D341Med (cell line): ENCODE measurements around the gene GRK4.
"Not testable (repeated sequence)": the region's sequence is repeated elsewhere in the genome, so short reads cannot be mapped to it uniquely, and the experiment has no call there.

Experiments used
- DNase-seq: peaks from one replicate; pipeline ENCODE4 v3.0.0; 2012; ENCODE audit warnings: low spot score

The GRK4 gene

GRCh38 chr4:2942037-2942531, 21.3 kb upstream of the GRK4 start:
- DNase-seq = peak; percentile 22

GRCh38 chr4:2942532-2943363, 20.6 kb upstream of the GRK4 start:
- DNase-seq = peak; percentile 43

DNA sequence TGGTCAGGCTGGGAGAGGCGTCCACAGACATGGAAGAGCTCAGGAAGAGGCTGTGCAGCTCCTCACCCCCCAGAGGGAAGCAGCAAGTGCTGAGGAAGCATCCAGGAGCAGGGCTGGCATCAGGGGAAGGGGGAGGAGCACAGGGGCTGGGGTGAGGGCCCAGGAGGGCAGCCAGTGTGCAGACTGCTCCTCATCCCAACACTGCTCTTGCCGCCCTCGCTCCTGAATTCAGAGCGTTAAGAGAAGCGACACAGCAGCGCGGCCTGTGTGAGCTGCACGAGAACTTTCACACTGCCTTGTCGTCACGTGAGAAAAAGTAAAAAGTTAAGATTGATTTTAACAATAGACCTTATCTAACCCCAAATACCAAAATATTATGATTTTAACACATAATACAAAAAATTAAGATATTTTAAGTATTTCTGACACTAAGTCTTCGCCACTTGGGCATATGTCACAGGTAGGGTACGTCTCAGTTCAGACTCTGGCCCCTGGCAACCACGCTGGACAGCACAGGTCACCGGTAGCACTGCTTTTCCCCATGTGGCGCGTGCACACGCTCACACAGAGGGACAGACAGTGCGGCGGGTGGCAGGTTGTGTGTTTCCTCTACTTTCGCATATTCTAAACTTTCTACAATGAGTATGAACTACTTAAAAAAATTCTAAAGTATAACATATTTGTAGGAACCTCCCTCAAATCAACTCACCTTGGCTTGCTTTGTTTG, 19.8 kb upstream of the GRK4 start:
- peak; percentile 22 for DNase-seq

- DNase-seq = peak; percentile 17
Measured at GRCh38 chr4:2944091-2944482, 19.3 kb upstream of the GRK4 start.

DNA sequence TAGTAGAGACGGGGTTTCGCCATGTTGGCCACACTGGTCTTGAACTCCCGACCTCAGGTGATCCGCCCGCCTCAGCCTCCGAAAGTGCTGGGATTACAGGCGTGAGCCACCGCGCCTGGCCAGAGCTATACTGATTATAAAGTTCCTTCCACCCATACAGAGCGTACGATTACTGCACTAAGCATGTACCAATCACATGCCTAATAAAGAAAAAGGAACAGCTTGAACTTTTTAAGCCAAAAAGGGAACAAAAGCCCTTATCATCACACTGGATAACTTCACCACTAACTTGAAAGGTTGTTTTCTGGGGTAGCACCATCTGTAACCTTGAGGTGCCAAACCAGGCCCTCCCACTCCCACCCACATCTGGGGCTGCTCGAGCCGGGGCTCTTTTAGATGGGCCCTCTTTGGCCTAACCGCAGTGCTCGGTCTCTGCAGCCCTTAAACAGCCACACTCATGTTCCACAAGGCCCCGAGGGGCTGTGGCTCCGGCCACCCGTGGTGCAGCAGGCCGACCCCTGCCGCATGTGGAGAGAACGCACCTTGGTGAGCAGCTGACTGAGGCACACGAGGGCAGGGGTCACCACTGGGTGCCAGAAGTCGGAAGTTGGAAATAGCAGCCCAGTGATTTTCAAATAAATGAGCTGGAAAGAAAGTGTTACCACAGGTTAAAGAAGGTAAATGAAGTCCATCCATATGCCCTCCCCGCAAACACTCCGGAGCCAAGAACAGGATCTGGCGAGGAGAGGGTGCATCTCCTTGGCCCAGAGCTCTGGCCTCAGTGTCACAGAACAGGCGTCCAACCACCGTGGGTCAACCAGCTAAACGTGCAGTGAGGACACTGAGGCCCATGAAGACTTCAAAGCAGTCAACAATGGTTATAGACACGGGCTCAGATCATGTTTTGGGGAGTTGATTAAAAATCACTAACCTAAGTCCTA, 18.5 kb upstream of the GRK4 start:
- DNase-seq = no peak

GRCh38 chr4:2945619-2946604, 17.5 kb upstream of the GRK4 start:
- not testable (repeated sequence) for DNase-seq

DNA sequence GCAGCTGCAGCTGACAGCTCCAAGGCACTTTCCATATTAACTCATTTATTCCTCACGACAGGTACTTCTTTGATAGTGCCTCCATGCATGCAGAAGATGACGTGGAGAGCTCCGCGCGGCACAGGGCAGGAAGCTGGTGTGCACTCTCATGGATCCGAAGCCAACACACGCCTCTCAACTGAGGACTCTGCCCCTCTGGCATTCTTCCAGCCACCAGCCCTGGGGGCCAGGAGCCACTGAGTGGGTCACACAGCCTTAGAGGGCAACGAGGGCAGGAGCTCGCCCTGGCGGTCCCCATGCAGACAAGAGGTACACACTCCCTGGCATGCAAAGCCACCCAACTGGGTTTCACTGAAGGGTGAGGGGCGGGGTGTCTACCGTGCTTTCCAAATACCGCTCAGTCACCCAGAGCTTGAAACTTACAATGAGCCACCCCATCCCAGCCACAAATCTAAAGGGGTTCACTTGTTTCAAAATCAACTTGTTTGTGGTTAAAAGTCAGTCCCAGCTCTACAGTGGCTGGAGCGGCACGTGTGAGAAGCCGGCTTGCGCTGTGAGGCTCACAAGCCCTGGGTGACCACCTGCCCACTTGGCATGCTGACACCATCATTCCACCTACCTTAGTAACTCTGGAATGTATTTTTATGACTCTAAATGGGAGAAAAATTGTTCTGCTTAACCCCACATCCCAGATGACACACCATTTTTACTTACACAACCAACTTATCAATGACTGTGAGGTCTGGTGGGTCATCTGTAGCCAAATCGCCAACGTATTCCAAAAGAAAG, 16.4 kb upstream of the GRK4 start:
- no peak for DNase-seq

- DNase-seq = no peak
Measured at GRCh38 chr4:2947926-2948325, 15.4 kb upstream of the GRK4 start.

- peak; percentile 74 for DNase-seq
Measured at GRCh38 chr4:2948895-2949781, 14.2 kb upstream of the GRK4 start.

DNA sequence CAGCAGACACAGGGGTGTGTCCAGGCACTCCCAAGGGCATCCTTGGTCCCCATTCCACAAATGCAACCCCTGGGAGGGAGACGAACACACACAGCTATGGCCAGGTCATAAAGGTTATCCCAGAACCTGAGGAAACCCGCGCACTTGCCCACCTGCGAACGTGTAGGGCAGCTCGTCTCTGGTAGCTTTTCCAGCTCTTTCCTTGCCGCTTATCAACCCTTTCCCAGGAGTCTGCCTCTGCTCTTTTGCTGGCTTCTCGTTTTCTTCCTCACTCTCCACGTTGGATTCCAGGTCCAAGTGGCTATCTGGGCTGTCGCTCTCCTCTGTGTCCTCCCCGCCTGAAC, 13.6 kb upstream of the GRK4 start:
- no peak for DNase-seq

- no peak for DNase-seq
Measured at GRCh38 chr4:2950221-2950989, 13.0 kb upstream of the GRK4 start.

DNA sequence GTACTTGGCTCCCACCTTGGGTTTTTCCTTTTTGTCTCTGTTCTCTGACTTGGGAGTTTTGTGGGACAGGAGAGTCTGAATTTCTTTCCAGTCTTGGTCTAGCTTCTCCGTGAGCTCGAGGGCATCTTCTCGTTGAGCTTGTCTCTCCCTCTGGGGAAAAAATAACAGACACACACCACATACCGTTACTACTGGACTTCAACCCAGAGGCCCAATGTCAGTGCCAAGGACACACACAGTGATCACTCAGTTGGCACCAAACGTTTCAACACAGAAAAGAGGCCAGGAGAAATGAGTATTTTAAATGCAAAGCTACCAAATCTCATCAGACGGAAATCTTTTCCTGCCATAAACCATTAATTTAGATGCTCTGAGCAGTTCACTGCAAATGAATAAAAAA, 9.9 kb upstream of the GRK4 start:
- no peak for DNase-seq

GRCh38 chr4:2954358-2955185, 8.8 kb upstream of the GRK4 start:
- DNase-seq = no peak

DNA sequence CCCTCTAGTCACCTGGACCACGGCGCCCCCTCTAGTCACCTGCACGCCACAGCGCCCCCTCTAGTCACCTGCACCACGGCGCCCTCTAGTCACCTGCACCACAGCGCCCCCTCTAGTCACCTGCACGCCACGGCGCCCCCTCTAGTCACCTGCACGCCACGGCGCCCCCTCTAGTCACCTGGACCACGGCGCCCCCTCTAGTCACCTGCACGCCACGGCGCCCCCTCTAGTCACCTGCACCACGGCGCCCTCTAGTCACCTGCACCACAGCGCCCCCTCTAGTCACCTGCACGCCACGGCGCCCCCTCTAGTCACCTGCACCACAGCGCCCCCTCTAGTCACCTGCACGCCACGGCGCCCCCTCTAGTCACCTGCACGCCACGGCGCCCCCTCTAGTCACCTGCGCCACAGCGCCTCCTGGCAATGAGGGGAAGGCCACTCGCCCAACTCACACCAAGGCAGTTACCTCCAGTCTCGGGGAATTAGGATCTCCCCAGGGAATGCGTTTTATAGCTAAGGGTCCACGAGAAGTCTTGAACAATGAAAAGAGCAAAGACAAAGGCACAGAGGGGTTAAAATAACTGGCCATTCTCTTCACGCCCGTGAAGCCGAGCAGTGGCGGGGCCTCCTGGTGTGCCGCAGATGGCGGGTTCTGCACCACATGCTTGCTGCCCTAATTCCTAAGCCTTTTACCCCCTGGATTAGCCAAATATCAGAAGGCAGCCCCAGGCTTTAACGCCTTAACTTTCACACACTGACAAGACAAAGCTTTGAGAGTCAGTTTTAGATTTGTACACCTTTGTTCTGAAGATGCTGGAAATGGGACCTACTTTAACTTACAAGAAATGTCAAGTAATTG, 8.0 kb upstream of the GRK4 start:
- peak; percentile 79 for DNase-seq

DNA sequence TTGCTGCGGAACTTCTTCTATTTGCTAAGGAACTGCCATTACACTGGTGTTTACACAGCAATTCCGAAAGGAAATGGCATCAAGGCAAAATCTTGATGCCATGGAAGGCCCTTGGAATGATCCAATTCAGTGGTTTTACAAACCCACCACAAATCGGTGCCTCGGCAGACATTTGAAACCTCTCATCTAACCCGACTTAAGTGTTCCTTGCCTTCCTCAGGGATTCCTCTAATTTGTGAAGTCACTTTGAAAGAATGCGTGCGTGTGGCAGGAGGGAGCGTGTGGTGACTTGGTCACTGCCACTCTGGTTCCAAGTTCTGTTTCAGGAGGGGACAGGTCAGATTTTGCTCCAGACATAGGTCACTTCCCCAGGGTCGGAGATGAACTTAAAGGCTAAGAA, 4.9 kb upstream of the GRK4 start:
- DNase-seq = no peak

DNA sequence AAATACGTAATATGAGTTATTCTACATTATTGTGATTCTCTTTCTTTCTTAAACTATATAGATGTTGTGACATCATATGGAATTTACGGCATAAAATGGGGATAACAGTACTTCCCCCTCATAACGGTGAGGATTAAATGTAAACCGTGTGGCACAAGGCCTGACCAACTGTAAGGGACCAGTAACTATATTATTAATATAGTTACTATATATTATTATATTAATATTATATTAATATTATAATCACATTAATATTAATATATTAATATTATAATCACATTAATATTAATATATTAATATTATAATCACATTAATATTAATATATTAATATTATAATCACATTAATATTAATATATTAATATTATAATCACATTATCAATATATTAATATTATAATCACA, 2.9 kb upstream of the GRK4 start:
- DNase-seq = not testable (repeated sequence)

GRCh38 chr4:2961421-2961810, 2.0 kb upstream of the GRK4 start:
- DNase-seq = no peak
